ENCODE measurements around the gene IMPDH1.

Gene IMPDH1

GRCh38 chr7:128392446-128393327, 17.1 kb downstream of the IMPDH1 start:
- no peak for ATAC-seq
- TF ChIP-seq TCF4 (CRISPR knock-in tag; IDR thresholded peaks at IDR 0.05; ENCODE audit: borderline replicate concordance) (no peak), ZNF565 (CRISPR knock-in tag; conservative IDR thresholded peaks at IDR 0.05; ENCODE audit: low read depth) (no peak), TOX (CRISPR knock-in tag; IDR thresholded peaks at IDR 0.05; ENCODE audit: borderline replicate concordance) (no peak), ZFP3 (CRISPR knock-in tag; IDR thresholded peaks at IDR 0.05) (no peak), ZFP30 (CRISPR knock-in tag; IDR thresholded peaks at IDR 0.05) (no peak), GLIS3 (CRISPR knock-in tag; IDR thresholded peaks at IDR 0.05) (no peak), ESRRG (CRISPR knock-in tag; IDR thresholded peaks at IDR 0.05) (no peak), PPARA (CRISPR knock-in tag; IDR thresholded peaks at IDR 0.05; ENCODE audit: borderline replicate concordance) (no peak), CSRNP3 (CRISPR knock-in tag; IDR thresholded peaks at IDR 0.05) (no peak)

- ATAC-seq, result no peak
- TF ChIP-seq RARB (CRISPR knock-in tag; IDR thresholded peaks at IDR 0.05) (no peak), ESRRG (CRISPR knock-in tag; IDR thresholded peaks at IDR 0.05) (no peak), ZNF70 (CRISPR knock-in tag; IDR thresholded peaks at IDR 0.05) (no peak), ZNF8 (CRISPR knock-in tag; IDR thresholded peaks at IDR 0.05) (no peak), ARNTL (CRISPR knock-in tag; IDR thresholded peaks at IDR 0.05; ENCODE audit: borderline replicate concordance, low read depth) (no peak), TCF4 (CRISPR knock-in tag; IDR thresholded peaks at IDR 0.05; ENCODE audit: borderline replicate concordance) (no peak), BACH2 (CRISPR knock-in tag; IDR thresholded peaks at IDR 0.05; ENCODE audit: borderline replicate concordance) (no peak), ZFP30 (CRISPR knock-in tag; IDR thresholded peaks at IDR 0.05) (no peak), TOX (CRISPR knock-in tag; IDR thresholded peaks at IDR 0.05; ENCODE audit: borderline replicate concordance) (no peak), ZFP3 (CRISPR knock-in tag; IDR thresholded peaks at IDR 0.05) (no peak), ZNF565 (CRISPR knock-in tag; conservative IDR thresholded peaks at IDR 0.05; ENCODE audit: low read depth) (no peak), POU6F1 (CRISPR knock-in tag; IDR thresholded peaks at IDR 0.05; ENCODE audit: borderline replicate concordance, low read depth) (no peak), ISL1 (CRISPR knock-in tag; IDR thresholded peaks at IDR 0.05) (no peak), CSDC2 (CRISPR knock-in tag; IDR thresholded peaks at IDR 0.05) (no peak), PATZ1 (CRISPR knock-in tag; IDR thresholded peaks at IDR 0.05; ENCODE audit: borderline replicate concordance) (no peak), TSHZ2 (CRISPR knock-in tag; IDR thresholded peaks at IDR 0.05) (no peak)
Measured at GRCh38 chr7:128391805-128392204, 18.0 kb downstream of the IMPDH1 start.

GRCh38 chr7:128390871-128391565, 18.8 kb downstream of the IMPDH1 start:
- ATAC-seq, result no peak
- TF ChIP-seq ZC3H10 (CRISPR knock-in tag; IDR thresholded peaks at IDR 0.05) (no peak), GLIS3 (CRISPR knock-in tag; IDR thresholded peaks at IDR 0.05) (no peak), TCF4 (CRISPR knock-in tag; IDR thresholded peaks at IDR 0.05; ENCODE audit: borderline replicate concordance) (no peak), RARB (CRISPR knock-in tag; IDR thresholded peaks at IDR 0.05) (no peak), ZNF70 (CRISPR knock-in tag; IDR thresholded peaks at IDR 0.05) (no peak), PATZ1 (CRISPR knock-in tag; IDR thresholded peaks at IDR 0.05; ENCODE audit: borderline replicate concordance) (no peak), CREB5 (CRISPR knock-in tag; IDR thresholded peaks at IDR 0.05; ENCODE audit: low read depth) (no peak), ISL1 (CRISPR knock-in tag; IDR thresholded peaks at IDR 0.05) (no peak), ZNF565 (CRISPR knock-in tag; conservative IDR thresholded peaks at IDR 0.05; ENCODE audit: low read depth) (no peak), ESRRG (CRISPR knock-in tag; IDR thresholded peaks at IDR 0.05) (no peak), PPARA (CRISPR knock-in tag; IDR thresholded peaks at IDR 0.05; ENCODE audit: borderline replicate concordance) (no peak)

All from SK-N-SH treated with all-trans-retinoic acid at 6 μM for 48 hours (cell line).